Activated CD4-positive, alpha-beta memory T cell treated with anti-CD3 and anti-CD28 coated beads for 36 hours (primary cell): ENCODE measurements around the gene GALK1. TPM values are rescaled to one million over a fixed set of nuclear protein-coding genes. Genes with fewer than 3 reads are reported as not detected.
A peak's percentile ranks its signal among the peaks of the same experiment; 100 is the strongest.

Experiments
- CTCF ChIA-PET: fragments of 350-600 bp; sonication (Branson Sonifier 250); formaldehyde crosslinking; loops from one replicate; lab custom pipeline; 2021; ENCODE audit warnings: antibody characterized with exemption, inconsistent platforms; lab: Charles Lee
- POLR2A ChIA-PET: fragments of 350-600 bp; sonication (Branson Sonifier 250); formaldehyde crosslinking; loops from one replicate; lab custom pipeline; 2021; ENCODE audit warnings: antibody characterized with exemption; lab: Charles Lee
- DNase-seq: peaks from one replicate; pipeline ENCODE4 v3.0.0-alpha.2; 2020
- H3K27ac Mint-ChIP-seq: one replicate; pipeline ENCODE4 v1.8.0; 2021; ENCODE audit warnings: mixed read lengths
- H3K27me3 Mint-ChIP-seq: one replicate; pipeline ENCODE4 v1.8.0; 2021; ENCODE audit warnings: mixed read lengths
- H3K36me3 Mint-ChIP-seq: one replicate; pipeline ENCODE4 v1.8.0; 2021; ENCODE audit warnings: mixed read lengths
- H3K4me1 Mint-ChIP-seq: one replicate; pipeline ENCODE4 v1.8.0; 2021; ENCODE audit warnings: low read depth, mixed read lengths
- H3K4me3 Mint-ChIP-seq: one replicate; pipeline ENCODE4 v1.8.0; 2021; ENCODE audit warnings: mild to moderate bottlenecking, mixed read lengths
- H3K9me3 Mint-ChIP-seq: one replicate; pipeline ENCODE4 v1.8.0; 2021; ENCODE audit warnings: mixed read lengths
- intact Hi-C: fragments of 100-400 bp; cut with micrococcal nuclease; formaldehyde crosslinking; loops from one replicate; pipeline ENCODE4 v1.15.1; 2023
- microRNA-seq: library from miRNA; unstranded; fragments of <30 nt; microRNA quantifications from one replicate; pipeline ENCODE4 v1.2.0, GENCODE V29; 2022; ENCODE audit warnings: borderline number of aligned reads, borderline microRNAs expressed, borderline replicate concordance
- total RNA-seq, 2 experiments: library from RNA; stranded (reverse); gene quantifications; one replicate each; pipeline ENCODE4 v1.2.3, GENCODE V29; 2021

Gene GALK1
- total RNA-seq, 2 experiments from 2014 or later = 69.3 to 69.7 TPM

GRCh38 chr17:75722076-75722475 is 42.9 kb downstream of the GALK1 start:
- Mint-ChIP-seq H3K9me3 (no peaks in the 10 kb centered on the region), H3K4me1 (peaks cover 3% of the 10 kb centered on the region), H3K36me3 (no peaks in the 10 kb centered on the region), H3K27me3 (peaks cover 9% of the 10 kb centered on the region), H3K4me3 (no peak overlapping the region), H3K27ac (no peak overlapping the region)
- ChIA-PET CTCF (interaction anchor here (1.5 to 1.9 kb wide), 2 partner anchors 16 to 31 kb away, joined by 3 to 7 read pairs; no protein-coding TSS in a partner anchor), POLR2A (interaction anchor here (0.6 kb wide), 1 partner anchor 20 kb away, joined by 3 read pairs; no protein-coding TSS in a partner anchor)
- DNase-seq = no peak
- intact Hi-C loops = no loop called here

- H3K4me1 Mint-ChIP-seq = peaks cover 3% of the 10 kb centered on the region
- intact Hi-C loops = no loop called here
- no peaks in the 10 kb centered on the region for H3K9me3 Mint-ChIP-seq
- H3K27ac Mint-ChIP-seq = no peak overlapping the region
- H3K36me3 Mint-ChIP-seq = no peaks in the 10 kb centered on the region
- CTCF ChIA-PET = interaction anchor here (0.9 to 2.3 kb wide), 5 partner anchors 17 to 48 kb away, joined by 3 to 7 read pairs (median 6); no protein-coding TSS in a partner anchor
- DNase-seq = no peak
- POLR2A ChIA-PET = no interaction called here
- H3K27me3 Mint-ChIP-seq = peaks cover 9% of the 10 kb centered on the region
- no peak overlapping the region for H3K4me3 Mint-ChIP-seq
Measured at GRCh38 chr17:75721463-75722011, 43.5 kb downstream of the GALK1 start.

GRCh38 chr17:75720656-75721462 is 44.1 kb downstream of the GALK1 start, which contains the start of gene ITGB4:
ITGB4 (plus strand) TSS chr17:75721459; CDS start chr17:75724704, 3,245 bp downstream.
- H3K4me1 Mint-ChIP-seq = peaks cover 3% of the 10 kb centered on the region
- ChIA-PET POLR2A (interaction anchor here (0.6 kb wide), 1 partner anchor 11 kb away, joined by 3 read pairs; no protein-coding TSS in a partner anchor), CTCF (interaction anchor here (0.9 to 2.3 kb wide), 6 partner anchors 17 to 87 kb away, joined by 3 to 7 read pairs (median 6); partner anchors contain the start of gene SMIM5)
- H3K4me3 Mint-ChIP-seq = peak within 1 kb of the TSS; percentile 69
- H3K36me3 Mint-ChIP-seq = no peaks in the 10 kb centered on the region
- peaks cover 11% of the 10 kb centered on the region for H3K27me3 Mint-ChIP-seq
- H3K27ac Mint-ChIP-seq = no peak within 1 kb of the TSS
- intact Hi-C loops = no loop called here
- no peaks in the 10 kb centered on the region for H3K9me3 Mint-ChIP-seq
- peak; percentile 64 for DNase-seq

GRCh38 chr17:75719732-75720131 is 45.3 kb downstream of the GALK1 start:
- H3K27me3 Mint-ChIP-seq = peaks cover 11% of the 10 kb centered on the region
- CTCF ChIA-PET = interaction anchor here (1.0 to 2.3 kb wide), 4 partner anchors 27 to 86 kb away, joined by 4 to 7 read pairs (median 6); partner anchors contain the start of gene SMIM5
- no peaks in the 10 kb centered on the region for H3K9me3 Mint-ChIP-seq
- intact Hi-C loops = no loop called here
- no peak overlapping the region for H3K27ac Mint-ChIP-seq
- POLR2A ChIA-PET = no interaction called here
- DNase-seq = no peak
- H3K4me3 Mint-ChIP-seq = no peak overlapping the region
- peaks cover 3% of the 10 kb centered on the region for H3K4me1 Mint-ChIP-seq
- H3K36me3 Mint-ChIP-seq = no peaks in the 10 kb centered on the region

GRCh38 chr17:75712446-75712845 is 52.5 kb downstream of the GALK1 start:
- Mint-ChIP-seq H3K4me1 (no peaks in the 10 kb centered on the region), H3K27me3 (peaks cover 3% of the 10 kb centered on the region), H3K9me3 (no peaks in the 10 kb centered on the region), H3K4me3 (no peak overlapping the region), H3K27ac (no peak overlapping the region), H3K36me3 (peaks cover 9% of the 10 kb centered on the region)
- no peak for DNase-seq
- POLR2A ChIA-PET = no interaction called here
- intact Hi-C loops = no loop called here
- CTCF ChIA-PET = no interaction called here

Small RNAs within 50 kb of the gene (microRNA-seq; reads per million reads assigned to microRNA genes)
- gene MIR4738 = not detected

Other genes with a start within 250 kb of the GALK1 start
- gene CASKIN2, start 249.7 kb downstream of the GALK1 start, total RNA-seq = 1 to 10 TPM; 4.7 to 5.3 TPM
- 10 to 100 TPM; 34.9 to 39.7 TPM for gene TSEN54, start 248.7 kb downstream of the GALK1 start, total RNA-seq
- gene LLGL2, start 239.5 kb downstream of the GALK1 start, total RNA-seq = 10 to 100 TPM; 15.6 to 17.1 TPM
- gene MYO15B, start 177.4 kb downstream of the GALK1 start, total RNA-seq = 10 to 100 TPM; 16.8 to 20.5 TPM
- not detected for gene SMIM5, start 131.8 kb downstream of the GALK1 start, total RNA-seq
- gene RECQL5, start 98.0 kb downstream of the GALK1 start, total RNA-seq = 10 to 100 TPM; 27.7 to 31.3 TPM
- gene SAP30BP, start 97.9 kb downstream of the GALK1 start, total RNA-seq = 10 to 100 TPM; 81.4 to 92.7 TPM
- gene ITGB4, start 43.7 kb downstream of the GALK1 start, total RNA-seq = 1 to 10 TPM in 1 of 2 experiments, under 1 TPM in 1; 0.67 to 1.1 TPM
- 10 to 100 TPM; 21.8 to 24.7 TPM for gene UNK, start 19.6 kb upstream of the GALK1 start, total RNA-seq
- gene UNC13D, start 79.2 kb upstream of the GALK1 start, total RNA-seq = 100 to 1,000 TPM; 135 to 139 TPM
- 10 to 100 TPM; 79.1 to 80.6 TPM for gene WBP2, start 90.1 kb upstream of the GALK1 start, total RNA-seq
- 10 to 100 TPM; 18.5 to 19.5 TPM for gene TRIM47, start 113.4 kb upstream of the GALK1 start, total RNA-seq
- gene TRIM65, start 131.8 kb upstream of the GALK1 start, total RNA-seq = 10 to 100 TPM; 27.5 to 28.2 TPM
- 100 to 1,000 TPM; 108 TPM for gene MRPL38, start 139.7 kb upstream of the GALK1 start, total RNA-seq
- gene FBF1, start 175.8 kb upstream of the GALK1 start, total RNA-seq = 10 to 100 TPM; 17.2 to 18.1 TPM
- gene ACOX1, start 214.0 kb upstream of the GALK1 start, total RNA-seq = 10 to 100 TPM; 34.0 to 35.1 TPM
- gene TEN1, start 214.0 kb upstream of the GALK1 start, total RNA-seq = 10 to 100 TPM; 11.4 to 12.3 TPM
- 1 to 10 TPM; 2.9 to 3.7 TPM for gene CDK3, start 235.7 kb upstream of the GALK1 start, total RNA-seq